WI38 (cell line): ENCODE data around the gene PTGIS.

Experiments
- H3K4me3 ChIP-seq: 2 replicates; pipeline ENCODE4 v1.5.1; 2011; ENCODE audit warnings: low read depth, mild to moderate bottlenecking, control low read depth, low read length
- CTCF ChIP-seq: IDR thresholded peaks from 2 replicates; pipeline ENCODE4 v1.5.1; 2012; ENCODE audit warnings: low read depth, mild to moderate bottlenecking, control low read depth, low read length

The PTGIS gene

DNA sequence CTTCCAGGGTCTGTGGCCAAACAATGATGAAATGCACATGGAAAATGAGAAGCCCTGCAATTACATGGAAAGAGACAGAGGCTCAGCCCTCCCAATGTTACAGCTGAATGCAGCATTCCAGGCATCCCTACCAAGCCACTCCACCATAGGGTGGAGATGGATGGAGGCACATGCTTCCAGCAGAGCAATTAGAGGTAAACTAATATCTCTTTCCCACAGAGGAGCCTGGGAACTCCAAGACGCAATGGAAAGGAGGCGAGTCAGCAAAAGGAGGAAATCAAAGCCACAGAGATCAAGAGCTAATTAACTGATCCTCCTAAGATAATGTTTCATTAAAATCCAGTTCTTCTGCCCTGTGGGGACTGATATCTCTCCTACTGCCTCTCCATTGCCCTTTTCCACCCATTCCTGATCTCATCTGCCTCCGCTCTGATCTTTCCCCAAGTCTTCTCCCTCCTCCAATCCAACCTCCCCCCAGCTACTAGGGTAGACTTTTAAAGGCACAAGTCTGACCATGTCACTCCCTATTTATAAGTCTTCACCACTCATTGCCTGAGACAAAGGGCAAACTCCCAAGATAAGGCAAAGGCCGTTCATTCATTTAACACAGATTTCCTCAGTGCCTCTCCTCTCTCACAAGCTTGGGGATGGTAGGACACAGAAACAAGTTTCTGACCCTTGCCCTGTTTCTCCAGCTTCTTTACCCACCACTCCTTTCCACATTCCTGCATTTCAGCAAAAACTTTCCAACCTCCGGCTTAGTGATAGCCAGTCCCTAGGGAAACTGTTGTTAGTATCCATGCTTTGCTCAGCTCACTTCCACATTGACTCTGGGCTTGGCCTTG lies 71.2 kb downstream of the PTGIS start:
- no peak for TF ChIP-seq CTCF
- no peak overlapping the region for H3K4me3 ChIP-seq

GRCh38 chr20:49496043-49496442 lies 71.9 kb downstream of the PTGIS start:
- TF ChIP-seq CTCF: no peak
- H3K4me3 ChIP-seq: no peak overlapping the region

DNA sequence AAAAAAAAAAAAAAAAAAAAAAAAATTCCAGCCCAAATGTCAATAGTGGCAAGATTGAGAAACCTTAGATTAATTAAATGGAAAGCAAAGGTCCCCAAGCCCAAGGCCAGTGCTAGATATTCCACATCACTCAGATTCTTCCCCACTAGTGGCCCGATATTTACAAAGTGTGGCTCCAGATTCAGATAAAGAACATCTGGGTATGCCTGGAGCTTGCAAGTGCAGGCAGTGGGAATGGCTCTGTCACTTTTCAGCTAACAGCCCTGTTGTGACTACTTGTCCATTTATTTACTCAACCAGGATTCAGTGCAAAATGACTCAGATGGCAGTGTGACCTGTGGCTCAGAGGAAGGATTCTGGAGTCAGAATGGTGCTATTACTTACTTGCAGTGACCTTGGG lies 77.2 kb downstream of the PTGIS start:
- H3K4me3 ChIP-seq: no peak overlapping the region
- no peak for TF ChIP-seq CTCF

DNA sequence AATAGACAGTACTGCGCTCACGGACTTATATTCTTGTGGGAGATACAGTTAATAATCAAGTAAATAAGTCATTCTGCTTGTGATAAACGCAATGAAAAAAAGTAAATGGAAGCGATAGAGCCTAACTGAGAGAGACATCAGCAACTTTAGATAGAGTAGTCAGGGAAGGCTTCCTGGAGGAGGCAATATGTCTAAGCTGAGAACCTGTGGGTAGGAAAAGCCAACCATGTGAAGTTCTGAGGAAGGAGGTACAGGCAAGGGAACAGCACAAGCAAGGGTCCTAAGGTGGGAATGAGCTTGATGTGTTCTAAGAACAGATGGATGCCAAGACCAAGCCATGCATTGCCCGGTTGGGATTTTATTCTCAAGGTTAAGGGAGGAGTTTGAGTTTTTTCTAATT lies 78.2 kb downstream of the PTGIS start:
- no peak for TF ChIP-seq CTCF

DNA sequence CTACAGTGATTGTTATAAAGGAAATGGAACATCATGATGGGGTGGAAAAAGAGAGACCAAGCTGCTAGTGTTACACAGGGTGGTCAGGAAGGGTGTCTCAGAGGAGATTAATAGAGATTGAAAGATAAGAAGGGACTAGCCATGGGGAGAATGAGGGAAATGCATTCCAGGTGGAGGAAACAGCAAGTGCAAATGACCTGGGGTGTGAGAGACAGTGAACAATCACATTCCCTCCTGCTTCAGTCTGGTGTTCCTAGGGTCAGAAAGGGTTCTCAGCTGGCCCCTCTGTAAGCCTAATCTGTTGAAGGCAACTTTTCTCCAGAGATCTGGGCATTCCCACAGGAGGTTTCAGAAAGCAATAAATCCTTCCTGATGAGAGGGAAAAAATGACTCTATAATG lies 81.9 kb downstream of the PTGIS start:
- no peak overlapping the region for H3K4me3 ChIP-seq
- no peak for TF ChIP-seq CTCF

More for the DNA sequence above, 78.2 kb downstream of the PTGIS start:
- no peak overlapping the region for H3K4me3 ChIP-seq

GRCh38 chr20:49485563-49485962 lies 82.4 kb downstream of the PTGIS start:
- no peak overlapping the region for H3K4me3 ChIP-seq
- no peak for TF ChIP-seq CTCF

DNA sequence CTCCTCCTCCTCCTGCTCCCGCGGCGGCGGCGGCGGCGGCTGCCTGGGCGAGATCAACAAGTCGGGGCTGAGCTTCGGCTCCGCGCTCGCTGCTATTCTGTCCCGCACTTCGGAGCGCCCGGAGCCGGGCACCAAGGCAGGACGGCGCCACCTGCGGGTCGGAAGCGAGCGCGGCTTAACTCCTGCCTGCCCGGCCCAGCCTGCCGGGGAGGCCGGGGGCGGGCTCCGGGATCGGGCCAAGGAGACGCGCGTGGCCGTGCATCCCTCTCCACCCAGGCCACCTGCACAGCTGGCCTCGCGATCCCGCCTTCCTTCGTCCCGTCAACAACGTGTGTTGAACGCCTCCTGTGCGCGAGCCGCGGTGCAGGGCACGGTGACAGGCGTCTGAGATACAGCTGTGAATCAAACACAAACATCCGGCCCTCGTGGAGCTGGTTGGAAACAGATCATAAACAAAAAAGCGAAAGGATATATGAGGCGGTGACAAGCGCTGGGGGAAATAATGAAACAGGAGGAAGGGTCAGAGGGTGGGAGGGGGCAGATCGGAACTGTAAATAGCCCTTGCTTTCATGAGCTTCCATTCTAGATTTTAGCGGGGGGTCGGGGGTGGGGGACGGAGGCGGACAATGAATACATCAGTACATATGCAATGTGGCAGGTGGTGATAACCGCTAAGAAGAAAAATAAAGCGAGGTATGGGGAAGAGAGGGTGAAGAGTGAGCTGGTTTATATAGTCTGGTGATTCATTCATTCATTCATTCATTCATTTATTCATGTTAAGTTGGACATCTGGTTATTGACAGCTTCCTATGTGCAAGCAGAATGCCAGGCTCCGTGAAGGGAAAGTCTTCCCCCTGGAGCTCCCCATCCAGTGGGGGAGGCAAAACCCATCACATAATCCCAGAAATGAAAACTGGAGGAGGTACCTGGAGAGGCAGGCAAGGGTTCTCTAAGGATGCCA lies 83.5 kb downstream of the PTGIS start:
- peak overlapping the region; percentile 55 for H3K4me3 ChIP-seq
- peak; percentile 52; the same call in 1 of the 2 replicates for TF ChIP-seq CTCF
